Prostate gland (tissue), 2 donors: Measurements from ENCODE around the gene RAB37. TPM values are rescaled to one million over a fixed set of nuclear protein-coding genes. Genes with fewer than 3 reads are reported as not detected.

ENCODE experiments used
- DNase-seq: peaks from one replicate; pipeline ENCODE4 v3.0.0-alpha.2; 2019; ENCODE audit warnings: low spot score
- H3K27ac ChIP-seq, 2 donors: fragments of 200-600 bp; sonication (generic); 2 replicates each; pipeline ENCODE4 v1.5.1; 2017 to 2019
- H3K27me3 ChIP-seq: fragments of 200-600 bp; sonication (generic); replicated peaks from 2 replicates; pipeline ENCODE4 v1.5.1; 2019; ENCODE audit not compliant: insufficient read depth
- H3K36me3 ChIP-seq, 2 donors: fragments of 200-600 bp; sonication (generic); 1 replicate in 1 of 2; 2 replicates in 1 of 2; pipeline versions ENCODE4 v1.5.1 to v1.8.1; 2017 to 2019
- H3K4me1 ChIP-seq: fragments of 200-600 bp; sonication (generic); replicated peaks from 2 replicates; pipeline ENCODE4 v1.5.1; 2019
- H3K4me3 ChIP-seq, 2 donors: fragments of 200-600 bp; sonication (generic); 2 replicates each; pipeline ENCODE4 v1.5.1; 2017 to 2019
- H3K9me3 ChIP-seq: fragments of 200-600 bp; sonication (generic); 2 replicates; pipeline ENCODE4 v1.5.1; 2017
- CTCF ChIP-seq, 4 experiments: fragments of 200-600 bp in 2 of 4; fragments of 450-650 bp in 2 of 4; sonication (generic) in 2 of 4; IDR thresholded peaks; 1 replicate in 3 of 4; 2 replicates in 1 of 4; pipeline ENCODE4 v1.5.1; 2016 to 2019; ENCODE audit warnings: antibody characterized with exemption in 4 of 4, mild to moderate bottlenecking in 2 of 4, moderate library complexity in 2 of 4
- POLR2A ChIP-seq: fragments of 450-650 bp; IDR thresholded peaks from one replicate; pipeline ENCODE4 v1.6.1; 2016; ENCODE audit warnings: antibody characterized with exemption, mild to moderate bottlenecking
- POLR2AphosphoS5 ChIP-seq: sonication (generic); formaldehyde crosslinking; IDR thresholded peaks from one replicate; pipeline ENCODE4 v1.6.1; 2017; ENCODE audit warnings: antibody characterized with exemption
- WGBS: methylation state at CpG from one replicate; pipeline ENCODE4 v1.1.5; 2018; 5-methylcytosine and 5-hydroxymethylcytosine counted together
- intact Hi-C: fragments of 100-400 bp; cut with DNase I; formaldehyde crosslinking; loops from one replicate; pipeline ENCODE4 v1.14.2; 2022
- total RNA-seq, 2 donors: library from RNA; depleted of rRNA; stranded (reverse); fragments of >200 nt; gene quantifications; one replicate each; pipeline ENCODE4 v1.1.0, GENCODE V29; 2016

RAB37 gene
- total RNA-seq, 2 donors from 2014 or later, result 1.6 to 2.2 TPM

GRCh38 chr17:74695629-74696028, 41.4 kb upstream of the RAB37 start:
- intact Hi-C loops, result no loop called here
- no peaks in the 10 kb centered on the region for H3K27me3 ChIP-seq
- H3K36me3 ChIP-seq, result no peaks in the 10 kb centered on the region
- TF ChIP-seq CTCF (IDR thresholded peaks at IDR 0.05) (no peak), POLR2A (no peak), POLR2AphosphoS5 (no peak)
- 80% methylated on average over 11 of the region's 11 CpGs for WGBS
- no peaks in the 10 kb centered on the region for H3K4me1 ChIP-seq
- no peak overlapping the region for H3K4me3 ChIP-seq
- H3K27ac ChIP-seq, result no peak overlapping the region
- no peak for DNase-seq
- H3K9me3 ChIP-seq, result no peaks in the 10 kb centered on the region

- TF ChIP-seq POLR2A, result no peak
- TF ChIP-seq CTCF (IDR thresholded peaks at IDR 0.05), result no peak
- H3K27me3 ChIP-seq, result no peaks in the 10 kb centered on the region
- no peak for DNase-seq
- no peaks in the 10 kb centered on the region for H3K9me3 ChIP-seq
- H3K4me3 ChIP-seq, result no peak overlapping the region
- no peaks in the 10 kb centered on the region for H3K4me1 ChIP-seq
- H3K27ac ChIP-seq, result no peak overlapping the region
- intact Hi-C loops, result no loop called here
- whole genome bisulfite sequencing, result 82% methylated on average over 2 of the region's 2 CpGs
- H3K36me3 ChIP-seq, result no peaks in the 10 kb centered on the region
These were observed 39.5 kb upstream of the RAB37 start for GRCh38 chr17:74697515-74697914.

- Histone ChIP-seq H3K4me3 (no peak overlapping the region), H3K27me3 (no peaks in the 10 kb centered on the region), H3K27ac (no peak overlapping the region), H3K36me3 (no peaks in the 10 kb centered on the region), H3K4me1 (no peaks in the 10 kb centered on the region), H3K9me3 (no peaks in the 10 kb centered on the region)
- no peak for TF ChIP-seq POLR2AphosphoS5
- no peak for TF ChIP-seq CTCF (IDR thresholded peaks at IDR 0.05)
- no peak for TF ChIP-seq POLR2A
- intact Hi-C loops, result no loop called here
- no peak for DNase-seq
- WGBS, result 81% methylated on average over 7 of the region's 7 CpGs
These were observed 39.0 kb upstream of the RAB37 start for GRCh38 chr17:74698069-74698468.

- WGBS, result 75% methylated on average over 9 of the region's 9 CpGs
- H3K4me1 ChIP-seq, result no peaks in the 10 kb centered on the region
- no peaks in the 10 kb centered on the region for H3K9me3 ChIP-seq
These were observed 37.8 kb upstream of the RAB37 start for GRCh38 chr17:74699236-74699635.

More at GRCh38 chr17:74699236-74699635, 37.8 kb upstream of the RAB37 start:
- H3K36me3 ChIP-seq, result no peaks in the 10 kb centered on the region
- no peak overlapping the region for H3K27ac ChIP-seq
- TF ChIP-seq CTCF (IDR thresholded peaks at IDR 0.05), result no peak
- TF ChIP-seq POLR2A, result no peak
- TF ChIP-seq POLR2AphosphoS5, result no peak
- H3K4me3 ChIP-seq, result no peak overlapping the region
- H3K27me3 ChIP-seq, result no peaks in the 10 kb centered on the region
- intact Hi-C loops, result no loop called here
- DNase-seq, result no peak
